Adrenal gland (tissue), 12 donors: ENCODE measurements around the gene PRODH. TPM values are rescaled to one million over a fixed set of nuclear protein-coding genes. Genes with fewer than 3 reads are reported as not detected.
A peak's percentile ranks its signal among the peaks of the same experiment; 100 is the strongest.
"Not testable (repeated sequence)": the region's sequence is repeated elsewhere in the genome, so short reads cannot be mapped to it uniquely, and the experiment has no call there.

ENCODE experiments used
- DNase-seq, 7 donors: peaks; one replicate each; pipeline ENCODE4 v3.0.0-alpha.2; 2019 to 2020
- H3K27ac ChIP-seq, 5 donors: fragments of 200-600 bp; sonication (generic) in 4 of 5; 1 replicate in 3 of 5; 2 replicates in 2 of 5; pipeline versions ENCODE4 v1.5.1 to v1.8.0; 2016 to 2020; ENCODE audit warnings: mild to moderate bottlenecking in 1 of 5
- H3K27me3 ChIP-seq: fragments of 200-600 bp; 2 replicates; pipeline ENCODE4 v1.8.0; 2021
- H3K36me3 ChIP-seq, 2 donors: fragments of 200-600 bp; replicated peaks in 1 of 2; 1 replicate in 1 of 2; 2 replicates in 1 of 2; pipeline versions ENCODE4 v1.5.1 to v1.8.0; 2018 to 2022
- H3K4me1 ChIP-seq, 2 donors: fragments of 200-600 bp; replicated peaks in 1 of 2; 1 replicate in 1 of 2; 2 replicates in 1 of 2; pipeline versions ENCODE4 v1.5.1 to v1.8.0; 2018 to 2021
- H3K4me3 ChIP-seq, 4 donors: fragments of 200-600 bp; sonication (generic) in 3 of 4; one replicate each; pipeline ENCODE4 v1.5.1; 2016 to 2018
- H3K9me3 ChIP-seq, 3 donors: fragments of 200-600 bp; sonication (generic) in 1 of 3; replicated peaks in 1 of 3; 1 replicate in 2 of 3; 2 replicates in 1 of 3; pipeline versions ENCODE4 v1.5.1 to v1.8.0; 2016 to 2021
- CTCF ChIP-seq, 6 experiments: fragments of 450-650 bp in 4 of 6; fragments of 200-600 bp in 2 of 6; sonication (generic) in 1 of 6; IDR thresholded peaks; 1 replicate in 5 of 6; 2 replicates in 1 of 6; pipeline versions ENCODE4 v1.5.1 to v1.8.0; 2016 to 2021; ENCODE audit warnings: antibody characterized with exemption in 6 of 6, mild to moderate bottlenecking in 2 of 6, moderate library complexity in 1 of 6
- POLR2A ChIP-seq, 2 donors: fragments of 450-650 bp; IDR thresholded peaks; one replicate each; pipeline ENCODE4 v1.6.1; 2017; ENCODE audit warnings: antibody characterized with exemption in 2 of 2, mild to moderate bottlenecking in 2 of 2, moderate library complexity in 1 of 2
- WGBS, 4 donors: extraction: QIAGEN DNeasy Blood & Tissue Kit in 2 of 4; methylation state at CpG; one replicate each; pipeline versions ENCODE4 v1.1.5 to v1.1.7; 2013 to 2017; 5-methylcytosine and 5-hydroxymethylcytosine counted together
- intact Hi-C, 2 donors: fragments of 100-400 bp; cut with DNase I; formaldehyde crosslinking; loops; one replicate each; pipeline versions ENCODE4 v1.14.1 to v1.15.0; 2022 to 2023
- polyA plus RNA-seq, 3 donors: library from polyadenylated mRNA; stranded (reverse); fragments of 200-250 nt in 2 of 3; fragments of 350-450 nt in 1 of 3; fragmentation: Illumina TruSeq in 1 of 3; extraction: RNeasy Lipid Tissue Mini Kit (QIAGEN cat#74804) in 1 of 3; gene quantifications; one replicate each; pipeline ENCODE4 v1.2.3, GENCODE V29; 2013 to 2014
- total RNA-seq, 9 donors: library from RNA; depleted of rRNA in 4 of 9; stranded (reverse); fragments of >200 nt in 4 of 9; fragments of 120-200 nt in 1 of 9; fragmentation: NEBNext Ultra II Directional in 1 of 9; extraction: Animal tissue kit (Norgen Biotek cat#: 25700) in 1 of 9; gene quantifications; one replicate each; pipeline versions ENCODE4 v1.1.0 to v1.2.4, GENCODE V29; 2013 to 2023
- donor health status: healthy with polysubstance abuse.
- donor health status: Bipolar disorder and iron deficiency.
- donor health status: DM: yes; HTN: yes; CAD: no.
- donor health status: DM: no; HTN: no; CAD: no.
- donor health status: DM: no; HTN: no; CAD: no.
- donor health status: DM: yes; HTN: yes; CAD: no.

Gene PRODH
- total and polyA plus RNA-seq, 12 donors = 0.28 to 2.7 (median 1.0) TPM; not detected in 4

- no peak for DNase-seq
- H3K36me3 ChIP-seq = no peaks in the 10 kb centered on the region
- no peaks in the 10 kb centered on the region for H3K4me1 ChIP-seq
- no peak for TF ChIP-seq POLR2A (IDR thresholded peaks at IDR 0.05)
- TF ChIP-seq CTCF (IDR thresholded peaks at IDR 0.05) = no peak
- no peaks in the 10 kb centered on the region for H3K27me3 ChIP-seq
- intact Hi-C loops = loop anchor here in 1 of 2 donors (5.0 kb wide), 1 partner anchor 672 kb away; no protein-coding TSS in a partner anchor
- H3K27ac ChIP-seq = no peak overlapping the region
- H3K9me3 ChIP-seq = no peaks in the 10 kb centered on the region
- H3K4me3 ChIP-seq = no peak overlapping the region
- 70 to 87% (median 85%) methylated on average over 2 to 10 of the region's 10 CpGs for WGBS, 4 donors
Observed at GRCh38 chr22:18955696-18956095, 19.6 kb upstream of the PRODH start.

DNA sequence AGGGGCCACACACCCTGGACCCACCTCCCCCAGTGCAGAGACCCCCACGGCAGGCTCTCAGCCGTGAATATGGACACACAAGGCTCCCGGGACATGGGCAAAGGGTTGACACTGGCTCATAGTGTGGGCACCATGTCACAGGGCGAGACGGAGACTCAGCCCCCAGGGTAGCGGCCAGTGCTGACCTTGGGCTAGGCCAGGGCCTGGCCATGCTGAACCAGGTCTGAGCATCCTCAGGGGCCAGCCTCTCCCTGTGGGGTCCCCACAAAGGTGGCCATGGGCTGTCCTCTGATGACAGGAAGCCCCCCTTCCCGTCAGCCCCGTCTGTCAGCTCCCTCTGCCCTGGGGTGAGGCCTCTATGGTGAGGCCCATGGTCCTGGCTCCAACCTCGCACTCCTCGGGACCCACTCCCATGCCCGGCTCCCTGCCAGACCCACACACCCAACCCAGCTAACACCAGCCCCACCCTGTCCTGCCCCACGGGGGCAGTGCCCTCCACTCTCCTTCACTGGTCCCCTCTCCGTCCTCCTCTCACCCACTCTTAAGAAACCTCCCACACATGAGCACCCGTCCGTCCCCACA, 19.0 kb upstream of the PRODH start:
- H3K27me3 ChIP-seq = no peaks in the 10 kb centered on the region
- intact Hi-C loops = loop anchor here in 1 of 2 donors (5.0 kb wide), 1 partner anchor 672 kb away; no protein-coding TSS in a partner anchor
- H3K9me3 ChIP-seq = no peaks in the 10 kb centered on the region
- no peak for TF ChIP-seq POLR2A (IDR thresholded peaks at IDR 0.05)
- TF ChIP-seq CTCF (IDR thresholded peaks at IDR 0.05) = no peak
- H3K36me3 ChIP-seq = no peaks in the 10 kb centered on the region
- 72 to 81% (median 78%) methylated on average over 3 to 15 of the region's 15 CpGs for WGBS, 4 donors
- peak in 1 of 7 donors; percentile 10 for DNase-seq
- H3K4me1 ChIP-seq = no peaks in the 10 kb centered on the region
- no peak overlapping the region for H3K27ac ChIP-seq
- no peak overlapping the region for H3K4me3 ChIP-seq

GRCh38 chr22:18954303-18954989, 18.4 kb upstream of the PRODH start:
- H3K4me3 ChIP-seq, H3K27me3 ChIP-seq, H3K36me3 ChIP-seq, H3K4me1 ChIP-seq, H3K9me3 ChIP-seq, intact Hi-C loops, H3K27ac ChIP-seq: not testable (repeated sequence)
- peak; percentile 53 to 85 (median 71) for DNase-seq
- peak; percentile 72 to 89 (median 85) for TF ChIP-seq CTCF (IDR thresholded peaks at IDR 0.05)
- 7 to 18% (median 14%) methylated on average over 1 to 13 of the region's 14 CpGs; no CpG with 5 or more reads in 1 of the 4 donors for WGBS, 4 donors

GRCh38 chr22:18953128-18953527, 17.0 kb upstream of the PRODH start:
- H3K4me3 ChIP-seq, intact Hi-C loops, H3K36me3 ChIP-seq, H3K27me3 ChIP-seq, H3K27ac ChIP-seq, H3K9me3 ChIP-seq, H3K4me1 ChIP-seq: not testable (repeated sequence)
- 16 to 74% (median 55%) methylated on average over 4 to 14 of the region's 14 CpGs for whole genome bisulfite sequencing, 4 donors
- peak in 2 of 7 donors; percentile 8 to 46 for DNase-seq
